SU-DHL-6 (cell line): ENCODE data around the gene KCNE4.

Experiments
- H2AFZ ChIP-seq: fragments of 200-600 bp; sonication (generic); 2 replicates; pipeline ENCODE4 v1.6.1; 2014; ENCODE audit warnings: low read depth, mild to moderate bottlenecking, moderate library complexity, mixed read lengths, antibody characterized with exemption, low read length; ENCODE audit not compliant: severe bottlenecking
- H3F3A ChIP-seq: fragments of 200-600 bp; shearing (Covaris generic); 2 replicates; pipeline ENCODE4 v1.6.0; 2016; ENCODE audit warnings: antibody characterized with exemption, mild to moderate bottlenecking; ENCODE audit not compliant: insufficient read depth
- H3K27ac ChIP-seq: fragments of 200-600 bp; sonication (generic); 2 replicates; pipeline ENCODE4 v1.5.1; 2016; ENCODE audit warnings: low read depth, mild to moderate bottlenecking, low read length, moderate library complexity, mixed read lengths
- H3K27me3 ChIP-seq: fragments of 200-600 bp; sonication (generic), shearing (Covaris generic); 2 replicates; pipeline ENCODE4 v1.6.0; 2014; ENCODE audit warnings: mild to moderate bottlenecking, low read length
- H3K36me3 ChIP-seq: fragments of 200-600 bp; sonication (generic); 2 replicates; pipeline ENCODE4 v1.6.1; 2014; ENCODE audit warnings: mild to moderate bottlenecking, low read length, mixed read lengths
- H3K4me2 ChIP-seq: fragments of 300-600, 200-600 bp; shearing (Covaris generic), sonication (generic); 2 replicates; pipeline ENCODE4 v1.6.0; 2014; ENCODE audit warnings: low read length, low read depth, mild to moderate bottlenecking; ENCODE audit not compliant: poor library complexity, severe bottlenecking
- H3K4me3 ChIP-seq: fragments of 200-600 bp; sonication (generic); 2 replicates; pipeline ENCODE4 v1.5.1; 2014; ENCODE audit warnings: antibody characterized with exemption, low read length, mild to moderate bottlenecking, mixed read lengths; ENCODE audit not compliant: insufficient read depth, poor library complexity, severe bottlenecking
- H3K79me2 ChIP-seq: fragments of 200-600 bp; sonication (generic); 2 replicates; pipeline ENCODE4 v1.6.1; 2014; ENCODE audit warnings: mild to moderate bottlenecking, low read length, moderate library complexity; ENCODE audit not compliant: insufficient read depth
- H3K9ac ChIP-seq: fragments of 200-600 bp; sonication (generic); 2 replicates; pipeline ENCODE4 v1.7.0; 2014; ENCODE audit warnings: mild to moderate bottlenecking, low read length
- H3K9me2 ChIP-seq: fragments of 200-600 bp; sonication (generic); replicated peaks from 2 replicates; pipeline ENCODE4 v1.6.1; 2014; ENCODE audit warnings: low read length; ENCODE audit not compliant: insufficient read depth
- H3K9me3 ChIP-seq: fragments of 200-600 bp; sonication (generic); 2 replicates; pipeline ENCODE4 v1.6.1; 2014; ENCODE audit warnings: low read length, mixed read lengths; ENCODE audit not compliant: insufficient read depth
- H4K20me1 ChIP-seq: fragments of 200-600 bp; sonication (generic); 2 replicates; pipeline ENCODE4 v1.6.1; 2014; ENCODE audit warnings: low read depth, mild to moderate bottlenecking, antibody characterized with exemption, low read length, moderate library complexity, mixed read lengths
- EZH2phosphoT487 ChIP-seq: fragments of 200-600 bp; sonication (generic), shearing (Covaris generic); conservative IDR thresholded peaks from 2 replicates; pipeline ENCODE4 v1.6.1; 2018; ENCODE audit warnings: mild to moderate bottlenecking, antibody characterized with exemption, low read length, moderate library complexity, mixed read lengths
- TF ChIP-seq, protein P1 (sequence below): fragments of 200-600 bp; sonication (generic); IDR thresholded peaks from one replicate; pipeline ENCODE4 v1.5.1; 2017; ENCODE audit warnings: antibody characterized with exemption, mild to moderate bottlenecking, low read length, moderate library complexity; ENCODE audit not compliant: insufficient read depth, poor library complexity, severe bottlenecking

Gene KCNE4

DNA sequence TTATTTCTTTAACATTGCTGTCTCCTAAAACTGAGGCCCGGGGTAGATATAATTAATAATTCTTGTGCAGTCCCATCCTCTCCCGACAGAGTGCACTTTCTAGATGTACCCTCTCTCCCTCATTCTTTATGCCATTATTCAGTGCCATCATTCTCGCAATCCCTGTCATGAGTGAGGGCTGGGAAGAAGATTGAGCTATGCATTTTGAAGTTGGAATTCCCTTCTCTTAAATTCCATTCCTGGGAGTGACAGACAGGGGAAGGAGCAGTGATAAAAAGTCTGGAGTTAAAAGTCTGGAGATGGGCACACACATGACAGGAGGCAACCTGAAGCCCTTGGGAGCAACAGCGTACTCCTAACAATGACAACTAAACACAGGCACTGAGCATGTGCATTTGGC lies 2.6 kb upstream of the KCNE4 start:
- Histone ChIP-seq H3K9me2 (no peaks in the 10 kb centered on the region), H2AFZ (no peak overlapping the region), H3K79me2 (no peaks in the 10 kb centered on the region), H3K27ac (no peak overlapping the region), H3K9ac (no peak overlapping the region), H3K4me3 (no peak overlapping the region), H4K20me1 (no peaks in the 10 kb centered on the region), H3K4me2 (no peak overlapping the region), H3K9me3 (no peaks in the 10 kb centered on the region), H3K27me3 (no peaks in the 10 kb centered on the region), H3F3A (no peaks in the 10 kb centered on the region), H3K36me3 (no peaks in the 10 kb centered on the region)
- TF ChIP-seq, protein P1, sequence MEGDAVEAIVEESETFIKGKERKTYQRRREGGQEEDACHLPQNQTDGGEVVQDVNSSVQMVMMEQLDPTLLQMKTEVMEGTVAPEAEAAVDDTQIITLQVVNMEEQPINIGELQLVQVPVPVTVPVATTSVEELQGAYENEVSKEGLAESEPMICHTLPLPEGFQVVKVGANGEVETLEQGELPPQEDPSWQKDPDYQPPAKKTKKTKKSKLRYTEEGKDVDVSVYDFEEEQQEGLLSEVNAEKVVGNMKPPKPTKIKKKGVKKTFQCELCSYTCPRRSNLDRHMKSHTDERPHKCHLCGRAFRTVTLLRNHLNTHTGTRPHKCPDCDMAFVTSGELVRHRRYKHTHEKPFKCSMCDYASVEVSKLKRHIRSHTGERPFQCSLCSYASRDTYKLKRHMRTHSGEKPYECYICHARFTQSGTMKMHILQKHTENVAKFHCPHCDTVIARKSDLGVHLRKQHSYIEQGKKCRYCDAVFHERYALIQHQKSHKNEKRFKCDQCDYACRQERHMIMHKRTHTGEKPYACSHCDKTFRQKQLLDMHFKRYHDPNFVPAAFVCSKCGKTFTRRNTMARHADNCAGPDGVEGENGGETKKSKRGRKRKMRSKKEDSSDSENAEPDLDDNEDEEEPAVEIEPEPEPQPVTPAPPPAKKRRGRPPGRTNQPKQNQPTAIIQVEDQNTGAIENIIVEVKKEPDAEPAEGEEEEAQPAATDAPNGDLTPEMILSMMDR: no peak
- TF ChIP-seq EZH2phosphoT487: no peak

DNA sequence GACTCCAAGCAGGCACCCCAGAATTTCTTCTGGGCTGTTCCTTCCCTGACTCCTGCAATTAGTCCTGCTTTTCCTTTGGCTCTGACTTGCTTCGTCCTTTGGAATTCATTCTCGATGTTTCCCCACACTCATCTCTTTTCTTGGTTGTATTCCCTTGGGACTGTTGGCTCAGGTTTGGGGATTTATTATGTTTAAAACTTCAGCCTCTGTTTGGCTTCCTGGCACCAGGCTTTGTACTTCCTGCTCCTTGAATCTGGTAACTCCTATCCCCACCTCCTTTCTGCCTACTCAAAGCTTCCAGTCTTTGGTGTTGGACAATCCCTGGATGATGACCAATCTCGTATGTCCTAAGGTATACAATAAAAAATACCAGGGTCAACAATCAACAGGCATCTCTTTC lies 1.8 kb upstream of the KCNE4 start:
- Histone ChIP-seq H3K79me2 (no peaks in the 10 kb centered on the region), H3K9ac (no peak overlapping the region), H3K4me2 (no peak overlapping the region), H4K20me1 (no peaks in the 10 kb centered on the region), H2AFZ (no peak overlapping the region), H3K27me3 (no peaks in the 10 kb centered on the region), H3F3A (no peaks in the 10 kb centered on the region), H3K36me3 (no peaks in the 10 kb centered on the region), H3K4me3 (no peak overlapping the region), H3K27ac (no peak overlapping the region), H3K9me3 (no peaks in the 10 kb centered on the region), H3K9me2 (no peaks in the 10 kb centered on the region)
- TF ChIP-seq EZH2phosphoT487: no peak
- TF ChIP-seq, protein P1: no peak

DNA sequence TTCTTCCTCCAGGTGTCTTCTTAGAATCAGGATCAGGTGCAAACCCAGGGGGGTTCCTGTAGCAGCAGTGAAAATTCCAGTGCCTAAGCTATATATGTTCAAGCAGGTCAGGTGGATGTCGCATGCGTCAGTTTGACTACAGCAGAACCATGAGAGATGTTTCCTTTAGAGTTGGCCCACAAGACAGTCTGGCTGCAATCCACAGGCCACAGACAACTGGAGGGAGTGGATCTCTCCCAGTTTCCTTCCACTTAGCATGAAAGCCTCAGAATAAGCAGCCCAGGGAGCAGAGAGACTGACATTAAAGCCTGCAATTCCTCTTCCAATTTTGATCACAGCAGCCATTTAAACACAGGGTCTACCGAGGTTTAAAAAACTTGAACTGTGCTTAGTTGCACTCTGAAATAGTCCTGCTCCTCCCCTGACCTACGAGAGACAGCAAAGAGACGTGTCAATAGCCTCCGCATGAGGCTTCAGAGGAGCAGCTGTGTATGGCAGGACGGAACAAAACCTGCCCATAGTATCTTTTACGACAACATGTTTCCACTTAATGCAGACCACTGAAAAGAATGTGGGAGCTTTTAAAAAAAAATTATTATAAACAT lies 988 bp upstream of the KCNE4 start:
- TF ChIP-seq, protein P1: no peak
- TF ChIP-seq EZH2phosphoT487: no peak
- Histone ChIP-seq H4K20me1 (no peaks in the 10 kb centered on the region), H3F3A (no peaks in the 10 kb centered on the region), H3K9ac (no peak overlapping the region), H3K27me3 (no peaks in the 10 kb centered on the region), H3K9me3 (no peaks in the 10 kb centered on the region), H3K4me3 (no peak overlapping the region), H3K27ac (no peak overlapping the region), H3K79me2 (no peaks in the 10 kb centered on the region), H3K36me3 (no peaks in the 10 kb centered on the region), H3K9me2 (no peaks in the 10 kb centered on the region), H2AFZ (no peak overlapping the region), H3K4me2 (no peak overlapping the region)
